CD4-positive, alpha-beta T cell treated with Interleukin-4 for 4 hours (primary cell): Measurements from ENCODE around the gene MICALL2.
A peak's percentile ranks its signal among the peaks of the same experiment; 100 is the strongest.

Source experiments
- DNase-seq: peaks from one replicate; pipeline ENCODE4 v3.0.0-alpha.2; 2020

Gene MICALL2

GRCh38 chr7:1466524-1467271 lies 7.4 kb upstream of the MICALL2 start:
- DNase-seq: no peak

DNA sequence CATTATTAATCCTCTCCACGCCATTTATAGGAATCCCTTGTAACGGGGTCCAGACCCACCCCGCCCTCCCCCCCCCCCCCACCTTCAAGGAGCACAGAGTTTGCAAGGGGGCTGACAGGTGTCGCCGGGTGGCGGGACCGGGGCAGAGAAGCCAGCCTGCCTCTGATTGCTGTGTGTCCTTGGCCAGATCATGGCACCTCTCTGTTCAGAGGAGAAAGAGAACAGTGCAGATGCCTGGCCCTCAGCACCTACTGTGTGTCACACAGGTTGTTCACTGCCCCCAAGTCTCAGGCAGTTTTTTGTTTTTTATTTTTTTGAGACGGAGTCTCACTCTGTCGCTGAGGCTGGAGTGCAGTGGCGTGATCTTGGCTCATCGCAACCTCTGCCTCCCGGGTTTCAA lies 5.4 kb upstream of the MICALL2 start:
- no peak for DNase-seq

DNA sequence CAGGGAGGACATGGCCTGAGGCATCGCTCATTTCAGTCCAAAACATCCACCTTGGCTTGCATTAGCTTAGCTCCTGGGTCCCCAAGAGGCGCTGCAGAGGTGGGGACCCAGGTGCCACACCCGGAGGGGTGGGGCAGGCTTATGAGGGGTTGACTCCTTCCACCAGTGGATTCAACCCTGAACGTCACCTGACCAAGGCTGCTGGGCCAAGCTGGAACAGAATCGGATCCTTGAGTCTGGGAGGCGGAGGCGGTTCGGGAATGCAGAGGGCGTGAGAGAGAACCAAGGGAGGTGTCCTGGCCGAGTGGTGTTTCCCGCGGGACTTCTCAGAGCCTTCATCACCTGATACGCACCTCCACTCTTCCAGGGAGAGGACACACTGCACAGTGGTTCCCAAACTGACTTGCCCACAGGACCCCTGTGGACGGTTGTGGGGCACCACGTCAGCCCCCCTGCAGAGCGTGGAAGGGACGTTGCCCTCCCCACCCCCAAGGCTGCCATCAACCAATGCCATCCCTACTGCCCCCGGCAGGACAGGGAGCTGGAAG lies 4.5 kb upstream of the MICALL2 start:
- DNase-seq: no peak

DNA sequence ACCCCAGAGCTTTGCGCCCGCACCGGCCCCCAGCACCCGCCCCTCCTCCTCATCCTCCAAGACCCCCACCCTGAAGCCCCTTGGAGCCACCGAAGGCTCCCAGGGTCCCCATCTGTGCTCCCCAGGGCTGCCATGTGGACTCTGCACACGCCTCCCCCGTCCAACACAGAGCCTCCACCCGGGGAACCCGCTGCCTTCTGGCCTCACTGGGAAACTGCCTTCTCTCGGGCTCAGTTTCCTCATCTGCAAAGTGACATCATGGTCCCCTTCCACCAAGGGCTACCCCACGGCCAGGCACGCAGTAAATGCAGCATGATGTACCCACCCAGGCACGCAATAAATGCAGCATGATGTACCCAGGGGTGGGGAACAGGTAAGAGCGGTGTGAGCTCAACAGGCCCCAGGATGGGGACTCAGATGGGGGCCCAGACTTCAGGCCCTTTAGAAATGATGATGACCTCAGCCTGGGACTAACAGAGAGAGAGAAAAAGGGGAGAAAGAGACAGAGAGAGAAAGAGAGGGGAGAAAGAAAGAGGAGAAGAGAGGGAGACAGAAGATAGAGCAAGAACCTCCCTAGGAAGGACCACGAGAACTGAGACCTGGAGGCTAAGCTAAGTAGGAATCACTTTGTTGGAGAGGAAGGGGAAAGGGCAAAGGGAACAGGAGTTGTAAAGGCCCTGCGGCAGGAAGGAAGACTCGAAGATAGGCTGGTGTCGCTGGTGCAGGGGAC lies 2.5 kb upstream of the MICALL2 start:
- DNase-seq: no peak

GRCh38 chr7:1460821-1461645 lies 1.8 kb upstream of the MICALL2 start:
- no peak for DNase-seq

DNA sequence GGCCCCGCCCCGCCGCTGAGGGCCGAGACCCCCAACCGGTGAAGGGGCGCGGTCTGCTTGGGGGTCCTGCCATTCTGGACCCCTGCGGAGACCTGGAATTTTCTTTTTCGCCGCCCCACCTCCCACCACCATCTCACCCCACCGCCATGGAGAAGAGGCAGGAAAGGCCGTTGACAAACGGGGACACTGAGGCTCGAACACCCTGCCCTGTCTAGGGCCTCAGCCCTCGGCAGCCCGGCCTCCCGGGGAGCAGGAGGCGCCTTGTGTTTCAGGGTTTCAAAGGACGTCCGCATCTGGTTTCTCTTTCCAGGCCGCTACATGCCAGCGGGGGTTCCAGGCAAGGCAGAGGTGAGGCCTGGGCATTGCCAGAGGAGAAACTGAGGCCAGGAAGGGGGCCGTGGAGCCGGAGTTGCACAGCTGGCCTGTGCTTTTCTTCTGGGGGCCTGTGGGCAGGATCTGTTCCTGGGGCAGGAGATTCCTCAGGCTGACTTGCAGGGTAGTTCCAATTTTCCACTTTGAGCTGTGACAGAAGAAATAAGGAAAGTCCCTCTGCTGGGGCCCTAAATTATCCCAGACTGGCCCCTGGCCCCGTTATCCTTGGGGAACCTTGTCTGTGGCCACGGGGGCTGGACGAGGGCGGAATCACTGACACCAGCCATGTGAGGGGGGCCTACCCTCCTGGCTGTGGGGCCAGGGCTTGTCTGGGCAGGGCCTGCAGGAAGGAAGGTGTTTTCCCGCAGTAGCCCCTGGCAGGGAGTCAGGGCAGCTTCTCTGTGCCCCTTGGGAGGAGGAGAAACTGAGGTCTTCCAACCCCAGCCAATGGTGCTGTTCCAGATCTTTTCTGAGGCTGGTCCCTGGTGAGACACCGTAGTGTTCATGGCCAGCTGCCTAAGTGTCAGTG lies 900 bp upstream of the MICALL2 start:
- DNase-seq: no peak

DNA sequence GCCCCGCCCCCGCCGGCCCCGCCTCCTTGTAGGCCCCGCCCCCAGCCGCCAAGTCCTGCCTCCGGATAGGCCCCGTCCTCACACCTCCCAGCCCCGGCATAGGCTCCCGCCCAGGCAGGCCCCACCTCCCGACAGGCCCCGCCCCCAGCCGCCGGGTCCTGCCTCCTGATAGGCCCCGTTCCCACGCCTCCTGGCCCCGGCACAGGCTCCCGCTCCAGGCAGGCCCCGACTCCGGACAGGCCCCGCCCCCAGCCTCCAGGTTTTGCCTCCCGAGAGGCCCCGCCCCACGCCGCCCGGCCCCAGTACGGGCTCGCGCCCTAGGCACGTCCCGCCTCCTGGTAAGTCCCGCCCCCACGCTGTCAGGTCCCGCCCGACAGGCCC lies 232 bp upstream of the MICALL2 start:
- DNase-seq: peak; percentile 97

- DNase-seq: no peak
Measured at GRCh38 chr7:1457949-1458682, 1.2 kb downstream of the MICALL2 start.

- no peak for DNase-seq
Measured at GRCh38 chr7:1457059-1457948, 2.0 kb downstream of the MICALL2 start.

DNA sequence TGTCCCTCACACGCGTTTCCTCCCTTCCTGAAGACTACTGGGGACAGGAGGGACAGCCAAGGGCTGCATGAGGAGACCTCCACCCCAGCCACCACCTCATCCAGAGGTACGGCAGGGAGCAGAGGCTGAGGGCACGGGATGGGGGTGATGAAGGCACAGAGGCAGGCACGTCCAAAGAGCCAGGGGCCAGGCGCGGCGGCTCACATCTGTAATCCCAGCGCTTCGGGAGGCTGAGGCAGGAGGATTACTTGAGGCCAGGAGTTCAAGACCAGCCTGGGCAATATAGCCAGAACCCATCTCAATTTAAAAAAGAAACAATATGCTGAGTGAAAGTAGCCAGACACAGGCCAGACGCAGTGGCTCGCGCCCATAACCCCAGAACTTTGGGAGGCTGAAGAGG lies 3.3 kb downstream of the MICALL2 start:
- DNase-seq: no peak

DNA sequence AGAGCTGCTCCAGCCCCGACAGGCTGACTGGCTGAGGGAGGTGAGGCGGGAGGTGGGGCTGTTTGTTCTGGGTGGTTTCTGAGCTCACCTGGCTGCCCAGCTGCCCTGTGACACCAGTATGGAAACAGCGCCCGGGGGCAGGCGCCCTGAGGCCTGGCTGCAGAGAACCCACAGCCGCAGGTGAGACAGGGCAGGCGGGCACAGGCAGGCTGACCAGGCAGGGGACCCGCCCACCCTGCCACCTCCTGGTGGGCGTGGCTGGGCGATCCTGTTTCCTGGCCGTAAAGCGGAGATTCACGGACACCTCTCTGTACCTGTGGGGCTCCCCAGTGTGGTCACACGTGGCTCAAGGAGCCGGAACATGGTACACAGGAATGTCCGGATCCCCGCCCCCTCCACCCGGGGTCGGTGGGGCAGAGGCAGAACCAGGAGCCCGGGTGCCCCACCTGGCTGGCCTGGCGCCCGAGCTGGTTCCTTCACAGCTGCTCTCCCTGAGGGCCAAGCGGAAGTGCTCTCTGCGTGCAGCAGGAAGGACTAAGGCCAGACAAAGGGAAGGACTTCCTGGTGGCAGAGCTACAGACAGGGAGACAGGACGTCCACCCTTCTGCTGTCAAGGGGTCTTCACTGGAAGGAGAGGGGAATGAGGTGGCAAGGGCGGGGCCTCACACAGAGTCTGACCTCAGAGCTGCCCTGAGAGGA lies 3.9 kb downstream of the MICALL2 start:
- DNase-seq: no peak

GRCh38 chr7:1454542-1454941 lies 4.7 kb downstream of the MICALL2 start:
- DNase-seq: no peak

DNA sequence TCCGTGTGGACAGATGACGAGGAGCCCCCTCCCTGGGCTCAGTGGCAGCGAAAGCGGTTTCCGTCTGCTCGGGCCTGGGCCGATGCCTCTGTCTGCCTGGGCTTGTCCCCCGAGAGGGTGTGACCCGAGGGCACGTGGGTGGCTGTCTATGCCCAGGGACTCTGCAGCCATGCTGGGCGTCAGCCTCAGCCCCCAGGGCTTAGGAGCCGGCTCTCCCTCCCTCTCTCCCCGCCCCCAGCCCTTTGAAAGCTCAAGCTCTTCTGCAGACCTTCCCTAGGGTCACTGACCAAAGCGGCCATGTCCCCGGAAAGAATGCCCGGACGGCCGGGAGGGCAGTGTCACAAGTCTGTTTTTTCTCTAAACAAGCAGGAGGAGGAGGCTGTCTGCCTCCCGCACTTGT lies 7.1 kb downstream of the MICALL2 start:
- no peak for DNase-seq

DNA sequence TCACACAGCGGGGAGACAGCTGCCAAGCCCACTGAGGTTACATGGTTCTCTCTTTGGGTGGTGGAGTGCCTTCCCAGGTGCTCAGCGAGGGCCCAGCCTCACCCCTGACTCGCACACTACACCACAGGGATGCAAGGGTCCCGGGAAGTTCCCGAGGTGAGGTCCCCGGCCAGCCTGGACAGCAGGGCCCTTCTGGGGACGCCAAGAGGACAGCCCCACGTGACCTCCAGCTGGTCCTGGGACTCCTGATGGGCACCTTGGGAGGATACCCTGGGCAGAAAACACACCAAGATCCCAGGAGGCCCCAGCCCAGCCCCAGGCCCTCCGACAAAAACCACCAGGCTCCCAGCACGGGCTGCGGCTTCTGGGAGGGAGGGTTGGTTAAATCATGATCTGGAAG lies 8.3 kb downstream of the MICALL2 start:
- no peak for DNase-seq

- no peak for DNase-seq
Measured at GRCh38 chr7:1450431-1450830, 8.8 kb downstream of the MICALL2 start.

- no peak for DNase-seq
Measured at GRCh38 chr7:1449951-1450350, 9.3 kb downstream of the MICALL2 start.

GRCh38 chr7:1449501-1449900 lies 9.8 kb downstream of the MICALL2 start:
- no peak for DNase-seq

DNA sequence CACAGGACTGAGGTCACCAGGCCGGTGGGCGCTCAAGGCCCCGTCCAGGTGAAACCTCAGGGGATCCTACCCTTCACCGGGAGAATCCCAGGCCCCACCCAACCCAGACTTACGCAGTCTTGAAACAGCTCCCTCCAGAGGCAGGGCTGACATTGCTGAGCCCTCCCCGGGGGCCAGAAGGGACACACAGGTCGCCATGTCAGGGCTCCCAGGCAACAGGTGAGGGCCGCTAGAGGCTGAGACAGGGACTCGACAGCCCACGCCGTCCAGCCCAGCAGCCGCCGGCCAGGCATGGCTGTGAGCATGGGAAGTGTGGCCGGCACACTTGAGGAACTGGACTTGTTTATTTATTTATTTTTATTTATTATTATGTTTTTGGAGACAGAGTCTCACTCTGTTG lies 10.3 kb downstream of the MICALL2 start:
- no peak for DNase-seq

GRCh38 chr7:1447551-1448244 lies 11.6 kb downstream of the MICALL2 start:
- no peak for DNase-seq
